WERI-Rb-1 (cell line): ENCODE data around the gene TWNK.

ENCODE experiments used
- DNase-seq: peaks from one replicate; pipeline ENCODE4 v3.0.0-alpha.2; 2020
- H3K27ac ChIP-seq: fragments of 250-450 bp; sonication (Bioruptor Pico); 2 replicates; pipeline ENCODE4 v1.5.1; 2020; ENCODE audit warnings: mild to moderate bottlenecking, moderate library complexity
- H3K27me3 ChIP-seq: fragments of 250-450 bp; sonication (Bioruptor Pico); 2 replicates; pipeline ENCODE4 v1.5.1; 2021; ENCODE audit warnings: mild to moderate bottlenecking, low read depth, moderate library complexity; ENCODE audit not compliant: insufficient read depth, severe bottlenecking
- H3K36me3 ChIP-seq: fragments of 250-450 bp; sonication (Bioruptor Pico); 2 replicates; pipeline ENCODE4 v1.5.1; 2020; ENCODE audit warnings: mild to moderate bottlenecking, moderate library complexity
- H3K4me3 ChIP-seq: 2 replicates; pipeline ENCODE4 v1.5.1; 2011; ENCODE audit warnings: low read depth, mild to moderate bottlenecking, control low read depth, low read length
- H3K9me3 ChIP-seq: fragments of 250-450 bp; sonication (Bioruptor Pico); 2 replicates; pipeline ENCODE4 v1.5.1; 2021; ENCODE audit warnings: mild to moderate bottlenecking, moderate library complexity; ENCODE audit not compliant: severe bottlenecking
- TF ChIP-seq, protein P1 (sequence below): IDR thresholded peaks from 2 replicates; pipeline ENCODE4 v1.5.1; 2011; ENCODE audit warnings: low read depth, mild to moderate bottlenecking, control low read depth, inconsistent platforms, low read length

The TWNK gene

DNA sequence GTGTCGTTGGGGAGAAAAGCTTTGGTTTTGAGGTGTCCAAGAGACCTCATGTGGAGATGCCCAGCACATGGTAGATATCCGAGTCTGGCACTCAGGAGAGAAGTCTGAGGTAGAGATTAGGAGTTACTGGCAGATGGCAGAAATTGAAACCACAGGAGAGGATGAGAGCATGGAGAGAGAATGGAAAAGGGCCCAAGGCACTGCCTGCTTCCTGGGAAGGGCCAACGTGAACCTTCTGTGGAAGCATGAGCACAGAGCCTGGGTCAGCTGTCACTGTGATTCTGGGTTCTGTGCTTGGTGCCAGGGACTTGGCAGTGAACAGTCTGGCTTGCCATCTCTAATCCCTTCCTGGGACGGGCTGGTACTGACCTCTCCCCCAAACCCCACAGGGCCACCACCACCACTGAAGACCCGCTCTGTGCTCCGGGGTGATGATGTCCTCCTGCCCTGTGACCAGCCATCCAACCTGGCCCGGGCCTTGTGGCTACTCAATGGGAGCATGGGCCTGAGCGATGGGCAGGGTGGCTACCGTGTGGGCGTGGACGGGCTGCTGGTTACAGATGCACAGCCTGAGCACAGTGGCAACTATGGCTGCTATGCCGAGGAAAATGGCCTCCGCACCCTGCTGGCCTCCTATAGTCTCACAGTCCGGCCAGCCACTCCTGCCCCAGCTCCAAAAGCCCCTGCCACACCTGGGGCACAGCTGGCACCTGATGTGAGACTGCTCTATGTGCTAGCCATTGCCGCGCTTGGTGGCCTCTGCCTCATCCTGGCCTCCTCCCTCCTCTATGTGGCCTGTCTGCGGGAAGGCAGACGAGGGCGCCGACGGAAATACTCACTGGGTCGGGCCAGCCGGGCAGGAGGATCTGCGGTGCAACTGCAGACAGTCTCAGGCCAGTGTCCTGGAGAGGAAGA, 4.2 kb upstream of the TWNK start:
- H3K36me3 ChIP-seq, result peaks cover 54% of the 10 kb centered on the region
- no peaks in the 10 kb centered on the region for H3K9me3 ChIP-seq
- peak overlapping the region; percentile 47 for H3K27ac ChIP-seq
- no peak overlapping the region for H3K4me3 ChIP-seq
- no peak for DNase-seq
- no peaks in the 10 kb centered on the region for H3K27me3 ChIP-seq
- TF ChIP-seq, protein P1, sequence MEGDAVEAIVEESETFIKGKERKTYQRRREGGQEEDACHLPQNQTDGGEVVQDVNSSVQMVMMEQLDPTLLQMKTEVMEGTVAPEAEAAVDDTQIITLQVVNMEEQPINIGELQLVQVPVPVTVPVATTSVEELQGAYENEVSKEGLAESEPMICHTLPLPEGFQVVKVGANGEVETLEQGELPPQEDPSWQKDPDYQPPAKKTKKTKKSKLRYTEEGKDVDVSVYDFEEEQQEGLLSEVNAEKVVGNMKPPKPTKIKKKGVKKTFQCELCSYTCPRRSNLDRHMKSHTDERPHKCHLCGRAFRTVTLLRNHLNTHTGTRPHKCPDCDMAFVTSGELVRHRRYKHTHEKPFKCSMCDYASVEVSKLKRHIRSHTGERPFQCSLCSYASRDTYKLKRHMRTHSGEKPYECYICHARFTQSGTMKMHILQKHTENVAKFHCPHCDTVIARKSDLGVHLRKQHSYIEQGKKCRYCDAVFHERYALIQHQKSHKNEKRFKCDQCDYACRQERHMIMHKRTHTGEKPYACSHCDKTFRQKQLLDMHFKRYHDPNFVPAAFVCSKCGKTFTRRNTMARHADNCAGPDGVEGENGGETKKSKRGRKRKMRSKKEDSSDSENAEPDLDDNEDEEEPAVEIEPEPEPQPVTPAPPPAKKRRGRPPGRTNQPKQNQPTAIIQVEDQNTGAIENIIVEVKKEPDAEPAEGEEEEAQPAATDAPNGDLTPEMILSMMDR, result no peak

DNA sequence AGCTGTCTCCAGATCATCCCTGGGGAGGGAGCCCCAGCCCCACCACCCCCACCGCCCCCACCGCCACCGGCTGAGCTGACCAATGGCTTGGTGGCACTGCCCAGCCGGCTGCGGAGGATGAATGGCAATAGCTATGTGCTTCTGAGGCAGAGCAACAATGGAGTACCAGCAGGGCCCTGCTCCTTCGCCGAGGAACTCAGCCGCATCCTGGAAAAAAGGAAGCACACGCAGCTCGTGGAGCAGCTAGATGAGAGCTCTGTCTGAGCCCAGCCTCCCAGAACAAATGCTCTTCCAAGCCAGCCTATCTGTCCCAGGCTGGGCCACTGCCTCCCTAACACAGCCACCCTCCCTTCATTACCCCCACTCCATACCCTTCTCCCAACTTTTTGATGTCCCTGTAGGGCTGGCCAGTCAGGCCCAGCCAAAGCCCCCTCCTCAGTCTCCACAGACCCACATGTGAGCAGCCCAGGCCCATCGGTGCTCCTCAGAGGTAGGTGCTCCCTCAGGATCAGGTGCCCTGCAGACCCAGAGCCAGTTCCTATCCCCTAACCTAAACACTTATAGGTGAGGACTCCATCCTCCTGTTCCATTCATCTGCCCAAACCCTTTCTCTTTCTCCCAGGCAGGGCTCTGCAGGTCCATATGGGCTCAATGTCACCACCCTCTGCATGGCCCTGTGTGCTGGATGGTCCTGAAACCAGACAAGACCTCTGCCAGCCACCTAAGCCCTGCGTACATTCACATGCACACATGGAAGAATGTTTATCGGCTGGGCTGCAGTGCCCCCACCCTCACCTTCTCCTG, 3.3 kb upstream of the TWNK start:
- Histone ChIP-seq H3K4me3 (no peak overlapping the region), H3K27ac (no peak overlapping the region), H3K36me3 (peaks cover 51% of the 10 kb centered on the region), H3K27me3 (no peaks in the 10 kb centered on the region), H3K9me3 (no peaks in the 10 kb centered on the region)
- DNase-seq, result no peak
- TF ChIP-seq, protein P1, result no peak

- Histone ChIP-seq H3K9me3 (no peaks in the 10 kb centered on the region), H3K27ac (no peak overlapping the region), H3K36me3 (peaks cover 57% of the 10 kb centered on the region), H3K4me3 (no peak overlapping the region), H3K27me3 (no peaks in the 10 kb centered on the region)
- DNase-seq, result no peak
- TF ChIP-seq, protein P1, result no peak
Observed at GRCh38 chr10:100984672-100985177, 2.6 kb upstream of the TWNK start.

- H3K4me3 ChIP-seq, result no peak overlapping the region
- DNase-seq, result no peak
- peaks cover 57% of the 10 kb centered on the region for H3K36me3 ChIP-seq
- TF ChIP-seq, protein P1, result no peak
- H3K27ac ChIP-seq, result no peak overlapping the region
- no peaks in the 10 kb centered on the region for H3K9me3 ChIP-seq
- H3K27me3 ChIP-seq, result no peaks in the 10 kb centered on the region
Observed at GRCh38 chr10:100985336-100985735, 2.0 kb upstream of the TWNK start.

DNA sequence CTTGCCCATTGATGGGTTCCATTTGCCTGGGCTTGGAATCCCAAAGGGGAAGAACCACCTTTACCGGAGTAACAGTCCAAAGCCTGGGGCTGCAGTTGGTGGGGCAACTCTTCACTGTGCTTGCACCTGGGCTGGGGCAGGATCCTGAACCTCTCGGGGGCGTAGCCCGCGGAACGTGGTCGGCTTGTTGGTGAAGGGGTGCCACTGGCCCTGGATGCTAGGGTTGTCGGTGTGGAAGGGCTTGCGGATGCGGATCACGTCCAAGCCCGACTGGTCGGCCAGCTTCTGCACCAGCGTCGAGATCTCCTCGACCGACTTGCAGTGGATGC, 756 bp upstream of the TWNK start:
- TF ChIP-seq, protein P1, result no peak

More for the DNA sequence above, 756 bp upstream of the TWNK start:
- Histone ChIP-seq H3K9me3 (no peaks in the 10 kb centered on the region), H3K27ac (peak overlapping the region; percentile 86), H3K36me3 (peaks cover 57% of the 10 kb centered on the region), H3K4me3 (peak overlapping the region; percentile 96), H3K27me3 (no peaks in the 10 kb centered on the region)
- DNase-seq, result no peak
